HG03135 (cell line): Measurements from ENCODE around the gene SAMMSON.

ENCODE experiments used
- ATAC-seq: cut with Tn5 transposase; IDR thresholded peaks from one replicate; pipeline ENCODE4 v1.9.1; 2021; ENCODE audit warnings: mild to moderate bottlenecking, moderate library complexity; ENCODE audit not compliant: unreplicated experiment

The SAMMSON gene

DNA sequence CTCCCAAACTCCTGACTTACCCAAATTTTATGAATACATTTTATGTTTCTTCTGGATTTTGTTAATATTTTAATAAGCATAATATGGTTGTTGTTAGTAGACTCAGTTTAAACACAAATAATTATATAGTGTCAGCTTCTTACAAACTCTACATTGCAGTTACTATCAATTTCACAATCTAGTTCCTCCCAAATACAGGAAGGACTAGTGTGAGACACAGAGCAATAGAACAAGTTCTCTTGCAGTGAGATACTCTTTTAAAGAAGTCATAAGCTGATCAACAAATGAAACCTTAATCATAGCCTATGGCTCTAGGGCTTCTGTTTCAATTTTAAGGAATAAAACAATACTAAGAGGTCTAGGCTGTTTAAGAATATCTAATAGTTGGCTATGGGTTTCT is 86.1 kb downstream of the SAMMSON start:
- no peak for ATAC-seq

DNA sequence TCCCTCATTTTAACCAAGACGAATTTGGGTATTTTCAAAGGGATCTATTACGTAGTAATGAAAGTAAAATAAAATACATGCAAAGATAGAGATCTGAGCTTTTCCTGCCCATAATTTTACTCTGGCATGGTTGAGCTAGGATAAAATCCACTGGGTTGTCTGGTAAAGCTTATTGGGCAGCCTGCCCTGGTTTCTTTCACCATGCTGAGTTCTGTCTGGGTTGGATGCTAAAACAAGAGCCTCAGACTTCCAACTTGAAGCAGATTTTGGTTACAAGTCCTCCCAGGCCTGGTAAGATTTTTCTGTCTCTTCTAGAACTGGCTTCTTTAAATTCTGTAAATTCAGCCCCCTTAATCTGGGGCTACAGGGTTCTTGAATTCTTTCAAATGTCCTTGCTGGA is 86.8 kb downstream of the SAMMSON start:
- no peak for ATAC-seq

DNA sequence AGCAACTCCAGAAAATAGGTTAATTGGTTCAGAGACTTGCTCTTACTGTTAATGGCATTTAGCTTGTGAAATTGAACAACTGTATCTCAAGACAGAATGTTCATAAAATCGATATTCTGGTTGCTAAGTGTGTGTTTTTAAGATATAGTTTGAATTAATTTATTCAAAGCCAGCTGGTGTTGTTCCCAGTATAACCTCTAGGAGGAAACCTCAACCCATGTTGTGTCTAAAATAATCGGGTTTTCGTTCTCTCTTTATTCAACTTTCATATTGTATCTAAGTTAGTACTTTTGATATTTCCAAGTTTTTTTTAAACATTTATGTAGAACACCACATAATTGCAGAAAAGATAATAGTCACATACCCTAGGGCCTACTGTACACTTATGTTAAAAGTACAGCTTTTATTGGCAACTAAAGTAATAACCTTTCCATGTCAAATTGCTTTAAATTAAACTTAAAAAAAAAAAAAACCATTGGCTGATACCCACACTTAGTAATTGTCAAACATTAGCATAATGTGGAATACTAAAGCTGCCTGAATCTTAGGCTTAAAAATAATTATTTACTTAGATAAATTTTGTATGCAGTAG is 90.9 kb downstream of the SAMMSON start:
- ATAC-seq = no peak

DNA sequence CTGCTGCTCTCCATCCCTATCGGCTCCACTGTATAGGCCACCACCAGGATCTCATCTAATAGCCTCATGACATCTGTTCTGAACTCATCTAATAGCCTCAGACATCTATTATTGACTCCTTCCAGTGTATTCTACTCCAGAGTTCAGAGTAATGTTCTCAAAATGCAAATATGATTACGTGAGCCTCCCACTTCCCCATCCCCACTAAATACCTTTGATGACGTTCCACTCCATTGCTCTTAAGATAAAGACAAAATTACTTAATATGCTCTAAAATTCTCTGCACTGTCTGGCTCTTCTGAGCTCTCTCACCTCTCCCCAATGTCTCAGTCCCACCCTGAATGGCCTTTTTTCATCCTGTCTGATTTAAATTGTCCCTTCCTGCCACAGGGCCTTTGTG is 94.7 kb downstream of the SAMMSON start:
- ATAC-seq = no peak

DNA sequence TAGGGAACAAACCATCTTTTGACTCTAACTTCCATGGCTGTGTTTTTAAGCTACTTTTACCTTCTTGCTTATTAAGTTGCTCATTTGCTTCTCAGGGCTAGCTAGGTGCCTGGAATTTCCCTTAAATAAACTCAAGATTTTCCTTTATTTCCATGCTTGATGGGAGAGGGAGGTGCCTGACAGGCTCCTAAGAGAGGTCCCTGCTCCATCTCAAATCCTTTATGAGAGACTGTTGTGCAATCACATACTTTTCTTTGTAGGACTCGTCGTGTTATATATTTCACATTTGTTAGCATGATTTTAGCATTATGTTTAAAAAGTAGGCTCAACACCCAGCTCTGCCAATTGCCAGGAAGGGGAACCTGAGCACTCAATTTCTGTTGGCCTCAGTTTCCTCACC is 95.7 kb downstream of the SAMMSON start:
- no peak for ATAC-seq

DNA sequence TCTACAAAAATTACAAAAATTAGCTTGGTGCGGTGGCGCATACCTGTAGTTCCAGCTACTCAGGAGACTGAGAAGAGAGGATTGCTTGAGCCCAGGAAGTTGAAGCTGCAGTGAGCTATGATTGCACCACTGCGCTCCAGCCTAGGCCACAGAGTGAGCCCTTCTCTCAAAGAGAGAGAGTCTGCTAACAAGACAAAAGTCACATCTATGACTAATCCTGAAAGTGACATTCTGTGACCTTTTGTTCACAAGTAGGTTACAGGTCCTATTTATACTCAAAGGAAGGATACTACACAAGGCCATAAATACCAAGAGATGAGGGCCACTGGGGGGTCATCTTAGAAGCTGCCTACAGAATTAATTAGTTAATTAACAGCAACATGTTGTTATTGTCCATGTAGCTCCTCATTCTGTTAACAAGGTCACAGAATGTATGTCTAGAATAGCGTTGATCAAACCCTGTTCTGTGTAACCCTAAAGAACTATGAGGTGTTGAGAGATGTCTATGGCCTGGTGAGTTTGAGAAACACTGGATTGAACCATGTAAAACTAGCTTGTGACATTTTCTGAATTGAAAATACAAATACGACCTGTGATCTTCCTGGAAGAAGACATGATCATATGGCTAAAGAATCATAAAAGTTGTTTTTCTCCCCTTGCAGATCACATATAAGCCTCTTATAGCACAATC is 97.0 kb downstream of the SAMMSON start:
- peak; percentile 76 for ATAC-seq

DNA sequence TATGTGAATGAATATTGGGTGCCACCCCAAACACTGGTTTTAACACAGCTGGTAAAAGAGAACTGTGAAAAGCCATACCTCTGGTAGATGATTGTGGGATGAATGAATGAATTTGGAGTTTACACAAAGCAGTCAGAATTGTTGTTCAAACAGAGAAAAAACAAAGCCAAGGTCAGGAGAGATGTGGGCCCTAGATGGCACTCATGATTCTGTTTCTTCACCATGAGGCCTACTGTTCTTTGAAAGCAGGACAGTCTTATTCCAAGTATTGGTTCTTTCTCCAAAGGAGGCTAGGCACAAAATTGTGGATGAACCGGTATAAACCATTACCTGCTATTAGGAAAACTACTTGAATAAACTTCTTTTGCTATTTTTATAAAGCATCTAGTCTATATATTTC is 97.6 kb downstream of the SAMMSON start:
- ATAC-seq = no peak

DNA sequence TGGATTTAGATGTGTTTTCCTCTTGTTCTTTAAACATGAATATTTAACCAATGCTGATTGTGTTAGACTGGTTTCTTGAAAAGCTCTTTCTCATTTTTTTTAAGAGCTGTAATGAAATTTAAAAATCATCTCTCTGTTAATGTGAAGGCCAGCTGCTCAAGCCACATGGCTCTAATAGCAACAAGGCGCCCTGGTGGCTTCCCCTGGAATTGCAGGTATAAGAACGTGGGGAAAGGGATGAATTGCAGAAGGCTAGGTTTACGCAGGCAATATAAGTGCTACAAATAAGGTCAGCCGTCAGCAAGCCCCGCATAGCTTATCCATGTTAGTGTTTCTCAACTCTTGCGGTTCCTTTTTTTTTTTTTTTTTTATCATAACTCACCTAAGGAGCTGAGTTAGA is 108.5 kb downstream of the SAMMSON start:
- no peak for ATAC-seq

DNA sequence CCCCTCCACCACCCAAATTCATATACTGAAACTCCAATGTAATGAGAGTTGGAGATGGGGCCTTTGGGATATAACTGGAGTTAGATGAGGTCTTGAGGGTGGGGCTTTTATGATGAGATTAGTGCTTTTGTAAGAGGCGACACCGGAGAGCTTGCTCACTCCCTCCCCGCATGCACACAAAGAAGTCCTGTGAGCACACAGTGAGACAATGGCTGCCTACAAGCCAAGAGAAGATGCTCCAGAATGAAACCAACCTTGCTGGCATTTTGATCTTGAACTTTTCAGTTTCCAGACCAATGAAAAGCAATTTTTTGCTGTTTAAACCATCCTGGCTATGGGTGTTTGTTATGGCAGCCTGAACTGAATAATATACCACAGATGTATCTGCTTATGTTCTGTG is 109.0 kb downstream of the SAMMSON start:
- ATAC-seq = no peak

DNA sequence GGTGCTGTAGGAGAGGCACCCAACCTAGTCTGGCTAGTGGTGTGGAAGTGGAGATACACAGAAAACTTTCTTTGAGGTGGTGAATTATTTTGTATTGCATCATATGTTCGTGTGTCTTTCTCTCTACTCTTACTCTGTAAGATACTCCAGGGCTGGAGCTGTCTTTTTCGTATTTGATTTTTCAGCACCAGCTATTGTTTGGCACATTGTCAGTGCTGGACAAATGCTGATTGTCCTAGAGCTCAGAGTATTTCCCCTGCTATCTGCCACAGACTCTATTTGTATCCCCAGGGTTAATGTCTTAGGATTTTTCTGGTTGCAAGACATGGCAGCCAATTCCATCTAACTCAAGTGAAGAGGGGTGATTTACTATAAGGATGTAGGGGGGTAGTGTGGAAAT is 110.5 kb downstream of the SAMMSON start:
- ATAC-seq = no peak

DNA sequence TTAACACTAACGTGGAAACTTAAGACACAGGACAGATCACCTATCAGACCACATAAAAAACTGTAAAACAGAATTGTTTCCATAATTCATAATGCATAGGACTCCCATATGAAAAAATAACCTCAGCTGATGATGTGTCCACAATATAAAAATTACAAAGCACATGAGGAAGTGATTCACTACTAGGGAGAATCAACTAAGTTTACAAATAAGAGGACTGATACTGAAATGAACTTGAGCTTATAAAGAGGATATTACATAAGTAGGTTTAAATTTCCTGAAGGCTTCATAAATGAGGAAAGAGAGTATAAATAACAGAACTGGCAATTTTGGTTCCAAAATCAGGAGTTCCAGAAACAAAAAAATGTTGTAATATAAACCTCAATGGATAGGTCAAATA is 111.9 kb downstream of the SAMMSON start:
- no peak for ATAC-seq

DNA sequence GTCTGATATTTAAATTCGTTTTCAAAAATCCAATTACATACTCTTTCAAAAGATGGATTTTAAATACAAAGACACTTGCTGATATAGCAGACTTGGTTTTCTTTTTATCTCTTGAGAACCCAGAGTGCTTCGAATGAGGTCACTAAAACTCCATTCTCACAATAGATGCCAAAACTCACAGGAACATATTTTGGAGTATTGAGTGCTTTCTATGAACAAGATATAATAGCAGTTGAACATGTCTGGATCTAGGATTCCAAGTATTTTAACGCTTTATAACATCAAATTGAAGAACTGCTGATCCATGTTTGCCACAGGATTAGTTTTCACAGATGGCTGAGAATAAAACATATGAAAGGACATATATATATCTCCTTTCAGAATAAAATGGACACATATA is 113.2 kb downstream of the SAMMSON start:
- ATAC-seq = no peak

DNA sequence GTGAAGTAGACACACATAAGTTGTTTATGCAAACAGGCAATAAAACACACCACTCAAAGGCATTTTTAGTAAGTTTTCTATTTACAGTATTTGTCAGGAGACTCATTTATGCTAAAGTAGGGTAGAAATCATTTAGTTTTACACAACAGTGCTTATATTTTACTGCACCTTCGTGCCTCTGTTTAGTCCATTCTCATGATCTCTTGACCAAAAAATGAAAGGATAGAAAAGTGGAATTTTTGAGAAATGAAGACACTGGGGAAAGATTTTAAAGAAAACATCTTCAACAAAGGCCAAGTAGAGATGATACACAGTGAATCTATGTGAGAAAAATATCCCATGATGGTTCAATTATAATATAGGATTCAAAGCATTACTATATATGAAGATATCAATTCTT is 114.9 kb downstream of the SAMMSON start:
- ATAC-seq = no peak

DNA sequence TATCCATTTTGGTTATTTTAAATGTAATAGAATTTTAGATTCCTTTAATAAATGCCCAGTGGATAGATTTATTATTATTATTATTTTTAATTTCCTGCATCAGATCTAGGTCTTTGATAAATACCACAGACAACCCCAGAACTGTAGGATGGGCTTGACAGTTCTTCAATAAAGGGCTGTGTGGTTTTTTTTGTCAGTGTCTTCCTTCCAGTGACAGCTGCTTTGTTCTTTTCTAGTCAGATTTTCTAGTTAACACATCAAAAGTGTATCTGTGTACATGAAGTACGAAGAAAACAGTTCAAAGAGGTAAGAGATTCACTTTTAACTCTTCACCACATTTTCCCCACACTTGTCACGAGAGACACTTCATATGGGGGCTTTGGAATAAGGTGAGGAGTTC is 120.3 kb downstream of the SAMMSON start:
- ATAC-seq = no peak
